ENCODE data around the gene KDM5D. TPM values are rescaled to one million over a fixed set of nuclear protein-coding genes. Genes with fewer than 3 reads are reported as not detected.

KDM5D gene
- total RNA-seq, 1 experiment from 2014 or later, result not detected

DNA sequence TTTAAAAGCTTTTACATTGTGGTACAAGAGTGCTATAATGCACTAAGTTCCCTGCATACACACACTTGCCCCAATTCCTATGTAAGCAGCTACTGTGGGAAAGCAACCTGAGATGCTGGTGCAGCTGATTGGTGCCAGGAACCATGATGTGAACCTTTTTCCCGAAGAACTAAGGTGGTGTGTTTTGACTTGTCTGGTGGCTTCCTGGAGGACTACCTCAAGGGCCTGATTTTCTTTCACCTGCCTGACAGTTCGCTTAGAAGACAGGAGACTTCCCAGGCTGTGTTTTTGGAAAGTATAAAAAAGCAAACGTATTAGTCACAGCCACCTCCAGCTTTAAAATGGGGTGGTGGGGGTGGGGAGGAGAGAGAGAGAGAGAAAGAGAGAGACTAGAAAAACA, 27.4 kb downstream of the KDM5D start:
- no peaks in the 10 kb centered on the region for H3K4me1 Mint-ChIP-seq (ENCODE audit: low read depth, unreplicated experiment)
- no peak overlapping the region for H3K4me3 ChIP-seq (ENCODE audit: low read depth, low read length)
- no TSS peak for BruUV-seq (replicated peaks)
- no peaks in the 10 kb centered on the region for H3K36me3 Mint-ChIP-seq (ENCODE audit: insufficient read depth, unreplicated experiment)
- TF ChIP-seq, protein P1, sequence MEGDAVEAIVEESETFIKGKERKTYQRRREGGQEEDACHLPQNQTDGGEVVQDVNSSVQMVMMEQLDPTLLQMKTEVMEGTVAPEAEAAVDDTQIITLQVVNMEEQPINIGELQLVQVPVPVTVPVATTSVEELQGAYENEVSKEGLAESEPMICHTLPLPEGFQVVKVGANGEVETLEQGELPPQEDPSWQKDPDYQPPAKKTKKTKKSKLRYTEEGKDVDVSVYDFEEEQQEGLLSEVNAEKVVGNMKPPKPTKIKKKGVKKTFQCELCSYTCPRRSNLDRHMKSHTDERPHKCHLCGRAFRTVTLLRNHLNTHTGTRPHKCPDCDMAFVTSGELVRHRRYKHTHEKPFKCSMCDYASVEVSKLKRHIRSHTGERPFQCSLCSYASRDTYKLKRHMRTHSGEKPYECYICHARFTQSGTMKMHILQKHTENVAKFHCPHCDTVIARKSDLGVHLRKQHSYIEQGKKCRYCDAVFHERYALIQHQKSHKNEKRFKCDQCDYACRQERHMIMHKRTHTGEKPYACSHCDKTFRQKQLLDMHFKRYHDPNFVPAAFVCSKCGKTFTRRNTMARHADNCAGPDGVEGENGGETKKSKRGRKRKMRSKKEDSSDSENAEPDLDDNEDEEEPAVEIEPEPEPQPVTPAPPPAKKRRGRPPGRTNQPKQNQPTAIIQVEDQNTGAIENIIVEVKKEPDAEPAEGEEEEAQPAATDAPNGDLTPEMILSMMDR (IDR thresholded peaks at IDR 0.05; ENCODE audit: insufficient read depth in 1 of 2, low read depth in 1 of 2, low read length in 1 of 2, severe bottlenecking in 1 of 2, unreplicated experiment in 1 of 2), result no peak
- H3K27me3 Mint-ChIP-seq (ENCODE audit: insufficient read depth, unreplicated experiment), result no peaks in the 10 kb centered on the region
- no peak overlapping the region for H3K27ac Mint-ChIP-seq (ENCODE audit: unreplicated experiment)
- ChIA-PET CTCF (no interaction called here), POLR2A (no interaction called here)
- H3K9me3 Mint-ChIP-seq (ENCODE audit: unreplicated experiment), result no peaks in the 10 kb centered on the region
- no peak for DNase-seq
- intact Hi-C loops (cut with micrococcal nuclease; ENCODE audit: unreplicated experiment), result no loop called here
- H3K4me1 ChIP-seq, result no peaks in the 10 kb centered on the region
- no peaks in the 10 kb centered on the region for H3K36me3 ChIP-seq (ENCODE audit: control insufficient read depth, insufficient read depth, low read length)
- H3K27me3 ChIP-seq (replicated peaks; ENCODE audit: control insufficient read depth, insufficient read depth, low read length), result no peaks in the 10 kb centered on the region
- no peaks in the 10 kb centered on the region for H3K9me3 ChIP-seq
- H3K4me3 Mint-ChIP-seq (ENCODE audit: unreplicated experiment), result no peak overlapping the region

DNA sequence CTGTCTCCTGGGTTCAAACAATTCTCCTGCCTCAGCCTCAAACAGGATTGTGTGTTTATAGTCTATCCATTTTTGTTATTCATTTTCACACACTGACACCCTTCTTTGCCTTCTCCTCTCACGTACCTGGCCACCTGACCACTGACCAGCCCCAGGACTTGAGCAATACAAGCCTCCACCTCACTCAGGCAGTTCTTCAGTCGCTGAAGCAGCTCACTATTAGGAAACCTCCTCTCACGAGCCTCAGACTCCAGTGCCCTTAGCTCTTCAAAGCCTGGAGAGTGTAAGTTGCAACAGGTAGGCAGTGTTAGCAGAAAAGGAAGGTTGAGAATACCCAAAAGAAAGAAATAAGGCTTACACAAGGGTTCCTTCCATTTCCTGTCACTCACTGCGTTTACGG, 29.3 kb downstream of the KDM5D start:
- H3K9me3 Mint-ChIP-seq (ENCODE audit: unreplicated experiment), result no peaks in the 10 kb centered on the region
- H3K27ac Mint-ChIP-seq (ENCODE audit: unreplicated experiment), result no peak overlapping the region
- no peak overlapping the region for H3K4me3 Mint-ChIP-seq (ENCODE audit: unreplicated experiment)
- TF ChIP-seq, protein P1 (IDR thresholded peaks at IDR 0.05; ENCODE audit: insufficient read depth in 1 of 2, low read depth in 1 of 2, low read length in 1 of 2, severe bottlenecking in 1 of 2, unreplicated experiment in 1 of 2), result no peak
- ChIA-PET POLR2A (no interaction called here), CTCF (no interaction called here)
- H3K4me1 ChIP-seq, result no peaks in the 10 kb centered on the region
- intact Hi-C loops (cut with micrococcal nuclease; ENCODE audit: unreplicated experiment), result no loop called here
- DNase-seq, result no peak
- H3K9me3 ChIP-seq, result no peaks in the 10 kb centered on the region
- BruUV-seq (replicated peaks), result no TSS peak
- H3K4me3 ChIP-seq (ENCODE audit: low read depth, low read length), result no peak overlapping the region
- no peaks in the 10 kb centered on the region for H3K36me3 Mint-ChIP-seq (ENCODE audit: insufficient read depth, unreplicated experiment)
- no peaks in the 10 kb centered on the region for H3K36me3 ChIP-seq (ENCODE audit: control insufficient read depth, insufficient read depth, low read length)
- no peaks in the 10 kb centered on the region for H3K27me3 ChIP-seq (replicated peaks; ENCODE audit: control insufficient read depth, insufficient read depth, low read length)
- H3K4me1 Mint-ChIP-seq (ENCODE audit: low read depth, unreplicated experiment), result no peaks in the 10 kb centered on the region
- H3K27me3 Mint-ChIP-seq (ENCODE audit: insufficient read depth, unreplicated experiment), result no peaks in the 10 kb centered on the region

GRCh38 chrY:19713430-19713829, 31.1 kb downstream of the KDM5D start:
- Mint-ChIP-seq H3K27me3 (ENCODE audit: insufficient read depth, unreplicated experiment) (no peaks in the 10 kb centered on the region), H3K27ac (ENCODE audit: unreplicated experiment) (no peak overlapping the region), H3K4me1 (ENCODE audit: low read depth, unreplicated experiment) (no peaks in the 10 kb centered on the region), H3K36me3 (ENCODE audit: insufficient read depth, unreplicated experiment) (no peaks in the 10 kb centered on the region), H3K9me3 (ENCODE audit: unreplicated experiment) (no peaks in the 10 kb centered on the region), H3K4me3 (ENCODE audit: unreplicated experiment) (no peak overlapping the region)
- Histone ChIP-seq H3K4me1 (no peaks in the 10 kb centered on the region), H3K9me3 (no peaks in the 10 kb centered on the region), H3K27me3 (replicated peaks; ENCODE audit: control insufficient read depth, insufficient read depth, low read length) (no peaks in the 10 kb centered on the region), H3K36me3 (ENCODE audit: control insufficient read depth, insufficient read depth, low read length) (no peaks in the 10 kb centered on the region), H3K4me3 (ENCODE audit: low read depth, low read length) (no peak overlapping the region)
- no peak for DNase-seq
- ChIA-PET POLR2A (no interaction called here), CTCF (no interaction called here)
- BruUV-seq (replicated peaks), result no TSS peak
- intact Hi-C loops (cut with micrococcal nuclease; ENCODE audit: unreplicated experiment), result no loop called here
- TF ChIP-seq, protein P1 (IDR thresholded peaks at IDR 0.05; ENCODE audit: insufficient read depth in 1 of 2, low read depth in 1 of 2, low read length in 1 of 2, severe bottlenecking in 1 of 2, unreplicated experiment in 1 of 2), result no peak
